ENCODE data around the gene TULP4. TPM values are rescaled to one million over a fixed set of nuclear protein-coding genes. Genes with fewer than 3 reads are reported as not detected.

TULP4 gene
- total RNA-seq, 6 experiments from 2014 or later: 27.0 to 42.4 (median 32.3) TPM

DNA sequence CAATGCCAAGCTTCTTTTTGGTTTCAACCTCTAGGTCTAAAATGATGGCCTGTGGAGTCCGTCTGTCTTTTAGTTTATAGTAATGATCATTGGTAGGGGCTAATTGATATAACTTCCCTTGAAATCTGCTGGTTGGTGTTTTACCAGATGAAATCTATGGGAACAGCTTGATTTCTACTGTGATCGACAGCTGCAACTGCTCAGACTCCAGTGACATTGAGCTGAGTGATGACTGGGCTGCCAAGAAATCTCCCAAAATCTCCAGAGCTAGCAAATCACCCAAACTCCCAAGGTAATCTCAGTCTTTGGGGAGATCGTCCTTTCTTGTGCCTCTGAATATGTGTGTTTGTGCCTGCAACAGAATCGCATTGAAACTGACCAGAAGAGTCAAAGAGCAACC lies 177.2 kb downstream of the TULP4 start:
- Histone ChIP-seq H3K9me3 (no peaks in the 10 kb centered on the region), H3K4me1 (no peaks in the 10 kb centered on the region), H3K27me3 (no peaks in the 10 kb centered on the region), H3K27ac (no peak overlapping the region), H3K36me3 (peaks cover 0 to 4% (median 0%) of the 10 kb centered on the region in 4 donors), H3K4me3 (no peak overlapping the region)
- DNase-seq: no peak
- no peak for ATAC-seq
- intact Hi-C loops (cut with DNase I): no loop called here
- TF ChIP-seq, protein P1, sequence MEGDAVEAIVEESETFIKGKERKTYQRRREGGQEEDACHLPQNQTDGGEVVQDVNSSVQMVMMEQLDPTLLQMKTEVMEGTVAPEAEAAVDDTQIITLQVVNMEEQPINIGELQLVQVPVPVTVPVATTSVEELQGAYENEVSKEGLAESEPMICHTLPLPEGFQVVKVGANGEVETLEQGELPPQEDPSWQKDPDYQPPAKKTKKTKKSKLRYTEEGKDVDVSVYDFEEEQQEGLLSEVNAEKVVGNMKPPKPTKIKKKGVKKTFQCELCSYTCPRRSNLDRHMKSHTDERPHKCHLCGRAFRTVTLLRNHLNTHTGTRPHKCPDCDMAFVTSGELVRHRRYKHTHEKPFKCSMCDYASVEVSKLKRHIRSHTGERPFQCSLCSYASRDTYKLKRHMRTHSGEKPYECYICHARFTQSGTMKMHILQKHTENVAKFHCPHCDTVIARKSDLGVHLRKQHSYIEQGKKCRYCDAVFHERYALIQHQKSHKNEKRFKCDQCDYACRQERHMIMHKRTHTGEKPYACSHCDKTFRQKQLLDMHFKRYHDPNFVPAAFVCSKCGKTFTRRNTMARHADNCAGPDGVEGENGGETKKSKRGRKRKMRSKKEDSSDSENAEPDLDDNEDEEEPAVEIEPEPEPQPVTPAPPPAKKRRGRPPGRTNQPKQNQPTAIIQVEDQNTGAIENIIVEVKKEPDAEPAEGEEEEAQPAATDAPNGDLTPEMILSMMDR (IDR thresholded peaks at IDR 0.05): no peak
- no peak for TF ChIP-seq POLR2A (IDR thresholded peaks at IDR 0.05)
- WGBS (ENCODE audit: insufficient coverage, low coverage, low lambda C conversion rate, missing lambda C conversion rate): 94% methylated on average over 2 of the region's 4 CpGs

DNA sequence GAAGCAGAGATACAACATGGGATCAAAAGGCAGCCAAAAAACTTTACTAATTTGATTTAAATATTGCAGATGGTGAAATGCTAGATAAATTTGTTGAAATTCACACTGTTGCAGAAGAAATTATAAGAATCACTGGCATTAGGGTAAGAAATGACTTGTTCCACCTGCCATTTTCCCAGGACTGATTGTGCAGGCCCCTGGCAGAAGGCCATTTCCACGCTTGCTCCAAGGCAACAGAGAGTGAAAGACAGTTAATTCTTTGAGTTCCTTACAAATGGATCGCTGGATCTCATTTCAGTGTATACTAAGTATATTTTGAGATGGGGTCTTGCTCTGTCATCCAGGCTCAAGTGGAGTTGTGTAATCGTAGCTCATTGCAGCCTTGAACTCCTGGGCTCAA lies 180.6 kb downstream of the TULP4 start:
- no peak for ATAC-seq
- no CpG with 5 or more reads among the region's 3 CpGs for WGBS (ENCODE audit: insufficient coverage, low coverage, low lambda C conversion rate, missing lambda C conversion rate)
- no peaks in the 10 kb centered on the region for H3K9me3 ChIP-seq
- H3K4me3 ChIP-seq: no peak overlapping the region
- H3K36me3 ChIP-seq: peaks cover 0 to 4% (median 1%) of the 10 kb centered on the region in 4 donors
- no peak for DNase-seq
- H3K27me3 ChIP-seq: no peaks in the 10 kb centered on the region
- no peaks in the 10 kb centered on the region for H3K4me1 ChIP-seq
- intact Hi-C loops (cut with DNase I): no loop called here
- TF ChIP-seq POLR2A (IDR thresholded peaks at IDR 0.05): no peak
- TF ChIP-seq, protein P1 (IDR thresholded peaks at IDR 0.05): no peak
- no peak overlapping the region for H3K27ac ChIP-seq

DNA sequence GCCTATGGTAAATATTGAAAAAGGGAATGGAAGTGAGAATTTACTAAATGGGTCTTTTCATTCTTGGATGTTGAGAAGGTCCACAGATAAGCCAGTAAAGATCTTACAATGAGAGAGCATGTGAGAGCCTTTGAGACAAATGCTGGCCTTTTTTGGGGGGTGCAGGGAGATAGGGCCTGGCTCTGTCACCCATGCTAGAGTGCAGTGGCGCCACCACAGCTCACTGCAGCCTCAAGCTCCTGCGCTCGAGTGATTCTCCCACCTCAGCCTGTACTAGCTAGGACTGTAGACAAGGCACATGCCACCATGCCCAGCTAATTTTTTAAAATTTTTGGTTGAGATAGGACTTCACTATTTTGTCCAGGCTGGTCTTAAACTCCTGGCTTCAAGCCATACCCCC lies 184.4 kb downstream of the TULP4 start:
- 93% methylated on average over 3 of the region's 3 CpGs for WGBS (ENCODE audit: insufficient coverage, low coverage, low lambda C conversion rate, missing lambda C conversion rate)
- Histone ChIP-seq H3K4me3 (no peak overlapping the region), H3K36me3 (peaks cover 0 to 17% (median 1%) of the 10 kb centered on the region in 4 donors), H3K9me3 (no peaks in the 10 kb centered on the region), H3K27ac (no peak overlapping the region), H3K4me1 (no peaks in the 10 kb centered on the region), H3K27me3 (no peaks in the 10 kb centered on the region)
- TF ChIP-seq POLR2A (IDR thresholded peaks at IDR 0.05): no peak
- TF ChIP-seq, protein P1 (IDR thresholded peaks at IDR 0.05): no peak
- DNase-seq: no peak
- no peak for ATAC-seq
- intact Hi-C loops (cut with DNase I): no loop called here

DNA sequence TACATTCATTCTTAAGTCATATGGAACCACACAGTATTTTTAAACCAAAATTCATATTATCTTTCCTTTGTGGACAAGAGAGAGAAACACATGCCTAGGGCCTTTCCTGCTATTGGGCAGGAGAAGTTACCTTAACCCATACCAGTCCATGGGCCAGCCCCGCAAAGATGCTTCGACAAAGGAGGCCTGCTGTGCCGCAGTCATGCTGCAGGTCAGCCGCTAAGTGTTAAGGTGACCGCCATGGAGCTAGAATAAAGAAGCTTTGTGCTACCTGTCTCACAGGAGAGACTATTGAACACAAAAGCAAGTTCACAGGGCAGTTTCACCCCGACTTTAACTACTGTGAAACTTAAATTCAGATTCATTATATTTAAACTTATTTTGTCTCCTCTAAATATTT lies 185.4 kb downstream of the TULP4 start:
- 78% methylated on average over 6 of the region's 6 CpGs for WGBS (ENCODE audit: insufficient coverage, low coverage, low lambda C conversion rate, missing lambda C conversion rate)
- no peak overlapping the region for H3K4me3 ChIP-seq
- H3K27me3 ChIP-seq: no peaks in the 10 kb centered on the region
- ATAC-seq: no peak
- peaks cover 0 to 17% (median 1%) of the 10 kb centered on the region in 4 donors for H3K36me3 ChIP-seq
- H3K27ac ChIP-seq: no peak overlapping the region
- no peaks in the 10 kb centered on the region for H3K4me1 ChIP-seq
- H3K9me3 ChIP-seq: no peaks in the 10 kb centered on the region
- no peak for TF ChIP-seq POLR2A (IDR thresholded peaks at IDR 0.05)
- TF ChIP-seq, protein P1 (IDR thresholded peaks at IDR 0.05): no peak
- intact Hi-C loops (cut with DNase I): no loop called here
- no peak for DNase-seq

DNA sequence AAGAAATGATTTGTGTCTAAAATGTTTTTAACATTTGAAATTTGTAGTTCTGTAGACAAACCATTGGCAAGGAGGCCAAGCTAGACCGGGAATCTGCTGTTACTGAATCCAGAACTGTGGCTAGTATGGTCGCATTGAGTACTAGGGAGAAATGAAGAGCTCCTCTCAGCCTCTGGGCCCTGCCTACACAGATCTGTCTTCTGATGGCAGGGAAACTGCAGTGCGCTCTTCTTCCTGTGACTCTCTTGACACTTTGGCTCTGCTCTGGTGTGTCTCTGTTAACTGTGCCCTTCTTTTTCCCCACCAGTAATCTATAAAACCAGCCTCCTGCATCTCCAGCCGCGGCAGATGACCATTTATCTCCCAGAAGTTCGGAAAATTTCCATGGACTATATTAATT lies 186.1 kb downstream of the TULP4 start:
- Histone ChIP-seq H3K9me3 (no peaks in the 10 kb centered on the region), H3K27ac (no peak overlapping the region), H3K27me3 (no peaks in the 10 kb centered on the region), H3K36me3 (peaks cover 0 to 17% (median 1%) of the 10 kb centered on the region in 4 donors), H3K4me3 (no peak overlapping the region), H3K4me1 (no peaks in the 10 kb centered on the region)
- no peak for TF ChIP-seq POLR2A (IDR thresholded peaks at IDR 0.05)
- TF ChIP-seq, protein P1 (IDR thresholded peaks at IDR 0.05): no peak
- no peak for DNase-seq
- no peak for ATAC-seq
- 94% methylated on average over 6 of the region's 6 CpGs for WGBS (ENCODE audit: insufficient coverage, low coverage, low lambda C conversion rate, missing lambda C conversion rate)
- intact Hi-C loops (cut with DNase I): no loop called here
